ENCODE data around the gene SAT1. TPM values are rescaled to one million over a fixed set of nuclear protein-coding genes. Genes with fewer than 3 reads are reported as not detected.

SAT1 gene
- total RNA-seq, 8 experiments from 2014 or later, result 13.3 to 269 (median 89.1) TPM

DNA sequence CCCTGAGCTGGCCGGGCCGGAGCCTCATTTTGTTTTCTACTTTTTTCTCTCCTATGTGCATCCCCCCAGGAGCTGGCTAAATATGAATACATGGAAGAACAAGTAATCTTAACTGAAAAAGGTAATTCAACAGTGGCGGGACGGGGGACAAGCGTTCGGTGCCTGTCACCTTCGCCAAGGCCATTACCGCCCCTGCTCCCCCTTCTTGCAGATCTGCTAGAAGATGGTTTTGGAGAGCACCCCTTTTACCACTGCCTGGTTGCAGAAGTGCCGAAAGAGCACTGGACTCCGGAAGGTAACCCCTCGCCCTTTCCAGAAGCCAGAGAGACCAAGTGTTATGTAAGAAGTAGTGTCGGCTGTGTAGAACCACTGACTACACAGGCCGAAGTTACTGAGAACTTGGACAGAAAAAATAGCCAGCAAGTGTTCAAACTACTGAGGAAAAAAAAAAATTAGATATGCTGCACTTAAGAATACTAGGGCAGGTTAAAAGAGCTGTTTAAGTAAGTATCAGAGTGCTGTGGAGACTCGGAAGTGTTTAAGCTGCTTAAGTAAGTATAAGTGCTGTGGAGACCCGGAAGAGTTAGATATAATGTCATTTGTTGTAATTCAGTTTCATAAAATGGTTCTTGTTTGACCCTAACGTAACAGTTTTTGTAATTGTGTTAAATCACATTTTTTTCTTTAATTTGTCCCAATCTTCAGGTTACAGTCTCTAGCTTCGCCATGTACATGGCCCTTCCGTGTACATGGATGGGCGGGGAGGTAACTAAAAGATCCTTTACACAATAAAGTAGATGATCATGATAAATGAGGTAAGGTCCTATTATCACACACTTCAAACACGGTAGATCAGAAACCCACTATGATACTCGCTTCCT is 856 bp downstream of the SAT1 start:
- in situ Hi-C loops (cut with MboI; ENCODE audit: low pct_unique_long_range_greater_than_20kb in 2 of 9, low sequenced_read_pairs in 9 of 9, unreplicated experiment in 9 of 9), result loop anchor here in 4 of 9 experiments (25.0 kb wide), 2 partner anchors 103 to 128 kb away; partner anchors contain the start of genes APOO (in 1 of the 4) and CXorf58 (in 1 of the 4)
- no peak for ATAC-seq (replicated peaks in 6 of 8)
- Histone ChIP-seq H3K4me1 (replicated peaks in 1 of 2) (no peaks in the 10 kb centered on the region), H3K27ac (no peak overlapping the region), H3K4me3 (peak overlapping the region; percentile 50 to 73 (median 67))
- 5 to 58% (median 33%) methylated on average over 2 to 10 of the region's 21 CpGs; no CpG with 5 or more reads in 5 of the 10 experiments for WGBS, 10 experiments

DNA sequence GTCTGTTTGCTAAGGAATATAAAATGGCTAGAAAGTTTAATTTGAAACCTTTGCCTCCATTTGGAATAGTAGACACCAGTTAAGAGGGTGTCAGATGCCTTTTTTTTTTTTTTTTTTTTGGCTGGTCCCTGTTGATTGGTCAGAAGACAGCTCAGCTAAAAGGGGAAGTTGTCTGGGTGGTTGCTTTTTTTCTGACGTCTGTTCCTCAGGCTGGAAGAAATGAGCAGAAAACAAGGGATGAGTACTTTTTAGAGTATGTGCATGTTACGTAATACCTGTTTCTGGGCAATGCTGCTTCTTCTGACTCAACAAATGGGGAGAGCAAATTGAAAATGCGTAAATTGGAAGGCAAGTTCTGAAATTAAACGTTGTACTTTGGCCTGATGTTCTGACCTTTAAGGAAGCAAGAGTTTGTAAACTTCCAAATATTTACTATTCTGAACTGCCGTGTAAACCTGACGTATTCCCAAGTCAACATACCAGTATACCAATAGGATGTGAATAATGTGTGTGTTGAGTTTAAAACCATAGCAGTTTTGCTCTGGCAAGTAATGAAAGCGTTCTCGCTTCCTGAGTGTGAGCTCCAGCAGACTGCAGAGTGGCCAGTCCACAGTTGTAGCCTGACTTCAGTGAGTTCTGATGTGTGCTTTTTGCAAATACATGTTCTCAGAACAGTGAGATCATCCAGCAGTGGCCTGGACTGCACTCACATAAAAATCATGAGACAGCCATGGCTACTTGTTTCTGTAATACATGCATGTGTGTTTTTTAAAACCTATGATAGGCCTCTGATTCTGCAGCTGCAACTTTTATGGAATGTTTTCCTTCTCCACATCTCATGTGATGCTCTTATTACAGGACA is 1.7 kb downstream of the SAT1 start:
- ATAC-seq (replicated peaks in 6 of 8), result peak in 1 of 8 experiments; percentile 2
- Histone ChIP-seq H3K27ac (no peak overlapping the region), H3K4me3 (peak overlapping the region in 2 of 5 donors; percentile 60 to 70), H3K4me1 (replicated peaks in 1 of 2) (no peaks in the 10 kb centered on the region)
- in situ Hi-C loops (cut with MboI; ENCODE audit: low pct_unique_long_range_greater_than_20kb in 2 of 9, low sequenced_read_pairs in 9 of 9, unreplicated experiment in 9 of 9), result loop anchor here in 4 of 9 experiments (25.0 kb wide), 2 partner anchors 103 to 128 kb away; partner anchors contain the start of genes APOO (in 1 of the 4) and CXorf58 (in 1 of the 4)
- WGBS, 10 experiments, result 9 to 100% (median 78%) methylated on average over 1 to 8 of the region's 8 CpGs; no CpG with 5 or more reads in 4 of the 10 experiments

DNA sequence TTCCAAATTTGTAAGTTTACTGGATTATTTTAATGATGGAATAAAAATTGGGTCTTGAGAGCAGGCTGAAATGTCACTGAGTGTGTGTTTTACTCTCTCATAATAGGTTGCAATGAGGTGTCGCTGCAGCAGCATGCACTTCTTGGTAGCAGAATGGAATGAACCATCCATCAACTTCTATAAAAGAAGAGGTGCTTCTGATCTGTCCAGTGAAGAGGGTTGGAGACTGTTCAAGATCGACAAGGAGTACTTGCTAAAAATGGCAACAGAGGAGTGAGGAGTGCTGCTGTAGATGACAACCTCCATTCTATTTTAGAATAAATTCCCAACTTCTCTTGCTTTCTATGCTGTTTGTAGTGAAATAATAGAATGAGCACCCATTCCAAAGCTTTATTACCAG is 2.6 kb downstream of the SAT1 start:
- WGBS, 10 experiments, result 17 to 85% (median 17%) methylated on average over 1 to 2 of the region's 2 CpGs; no CpG with 5 or more reads in 7 of the 10 experiments
- H3K27ac ChIP-seq, result no peak overlapping the region
- H3K4me1 ChIP-seq (replicated peaks in 1 of 2), result no peaks in the 10 kb centered on the region
- no peak overlapping the region for H3K4me3 ChIP-seq
- in situ Hi-C loops (cut with MboI; ENCODE audit: low pct_unique_long_range_greater_than_20kb in 2 of 9, low sequenced_read_pairs in 9 of 9, unreplicated experiment in 9 of 9), result loop anchor here in 4 of 9 experiments (25.0 kb wide), 2 partner anchors 102 to 127 kb away; partner anchors contain the start of genes APOO (in 1 of the 4) and CXorf58 (in 1 of the 4)
- ATAC-seq (replicated peaks in 6 of 8), result no peak

DNA sequence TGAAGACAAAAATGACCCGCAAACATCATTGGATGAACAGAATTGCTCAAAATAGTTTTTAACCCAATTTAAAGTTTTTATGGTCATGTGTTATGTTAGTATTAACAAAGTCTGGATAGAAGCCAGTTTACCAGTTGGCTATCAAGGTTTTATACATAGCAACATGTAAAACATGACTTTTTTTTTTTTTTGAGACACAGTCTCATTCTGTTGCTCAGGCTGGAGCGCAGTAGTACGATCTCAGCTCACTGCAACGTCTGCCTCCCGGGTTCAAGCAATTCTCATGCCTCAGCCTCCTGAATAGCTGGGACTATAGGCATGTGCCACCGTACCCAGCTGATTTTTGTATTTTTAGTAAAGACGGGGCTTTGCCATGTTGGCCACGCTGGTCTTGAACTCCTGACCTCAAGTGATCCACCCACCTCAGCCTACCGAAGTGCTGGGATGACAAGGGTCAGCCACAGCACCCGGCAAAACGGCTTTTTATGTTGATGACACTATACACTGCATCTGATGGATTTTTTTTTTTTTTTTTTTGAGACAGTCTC is 3.4 kb downstream of the SAT1 start:
- ATAC-seq (replicated peaks in 6 of 8), result peak in 1 of 8 experiments; percentile 2
- in situ Hi-C loops (cut with MboI; ENCODE audit: low pct_unique_long_range_greater_than_20kb in 2 of 9, low sequenced_read_pairs in 9 of 9, unreplicated experiment in 9 of 9), result loop anchor here in 4 of 9 experiments (25.0 kb wide), 2 partner anchors 101 to 126 kb away; partner anchors contain the start of genes APOO (in 1 of the 4) and CXorf58 (in 1 of the 4)
- no peak overlapping the region for H3K4me3 ChIP-seq
- 28 to 100% (median 90%) methylated on average over 1 to 7 of the region's 11 CpGs; no CpG with 5 or more reads in 6 of the 10 experiments for WGBS, 10 experiments
- no peaks in the 10 kb centered on the region for H3K4me1 ChIP-seq (replicated peaks in 1 of 2)
- H3K27ac ChIP-seq, result no peak overlapping the region

DNA sequence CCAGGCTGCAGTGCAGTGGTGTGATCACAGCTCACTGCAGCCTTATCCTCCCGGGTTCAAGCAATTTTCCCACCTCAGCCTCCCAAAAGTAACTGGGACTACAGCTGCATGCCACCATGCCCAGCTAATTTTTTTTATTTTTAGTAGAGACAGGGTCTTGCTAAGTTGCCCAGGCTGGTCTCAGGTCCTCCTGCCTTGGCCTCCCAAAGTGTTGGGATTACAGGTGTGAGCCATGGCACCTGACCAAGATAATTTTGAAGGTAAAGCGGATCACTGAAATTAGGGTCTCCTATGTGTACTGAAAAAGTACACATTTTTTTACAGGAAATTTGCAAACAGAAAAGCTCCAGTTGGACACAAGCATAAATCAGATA is 4.8 kb downstream of the SAT1 start:
- no peak for ATAC-seq (replicated peaks in 6 of 8)
- Histone ChIP-seq H3K4me3 (no peak overlapping the region), H3K27ac (no peak overlapping the region), H3K4me1 (replicated peaks in 1 of 2) (no peaks in the 10 kb centered on the region)
- in situ Hi-C loops (cut with MboI; ENCODE audit: low pct_unique_long_range_greater_than_20kb in 2 of 9, low sequenced_read_pairs in 9 of 9, unreplicated experiment in 9 of 9), result loop anchor here in 4 of 9 experiments (25.0 kb wide), 2 partner anchors 100 to 125 kb away; partner anchors contain the start of genes APOO (in 1 of the 4) and CXorf58 (in 1 of the 4)
- 40 to 100% (median 100%) methylated on average over 1 to 2 of the region's 2 CpGs; no CpG with 5 or more reads in 7 of the 10 experiments for WGBS, 10 experiments

DNA sequence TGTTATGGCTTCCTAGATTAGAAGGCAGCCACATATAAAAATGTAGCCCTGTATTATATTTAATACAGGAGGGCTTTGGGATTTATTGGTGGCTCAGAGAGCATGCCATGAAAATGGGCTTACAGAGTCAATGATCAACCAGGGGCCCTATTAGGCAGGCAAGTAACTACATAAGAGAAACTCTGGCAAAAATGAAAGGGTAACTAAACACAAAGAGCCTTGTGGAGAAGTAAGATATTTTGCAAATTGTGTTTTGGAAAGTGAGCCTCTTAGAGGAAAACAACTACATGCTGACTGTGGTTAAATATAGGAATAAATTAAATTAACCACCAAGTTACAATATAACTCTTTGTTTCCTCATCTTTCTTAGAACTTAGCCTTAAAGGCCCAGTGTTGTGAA is 5.5 kb downstream of the SAT1 start:
- Histone ChIP-seq H3K27ac (no peak overlapping the region), H3K4me3 (no peak overlapping the region), H3K4me1 (replicated peaks in 1 of 2) (no peaks in the 10 kb centered on the region)
- no peak for ATAC-seq (replicated peaks in 6 of 8)
- in situ Hi-C loops (cut with MboI; ENCODE audit: low pct_unique_long_range_greater_than_20kb in 2 of 9, low sequenced_read_pairs in 9 of 9, unreplicated experiment in 9 of 9), result loop anchor here in 4 of 9 experiments (25.0 kb wide), 2 partner anchors 99 to 124 kb away; partner anchors contain the start of genes APOO (in 1 of the 4) and CXorf58 (in 1 of the 4)

DNA sequence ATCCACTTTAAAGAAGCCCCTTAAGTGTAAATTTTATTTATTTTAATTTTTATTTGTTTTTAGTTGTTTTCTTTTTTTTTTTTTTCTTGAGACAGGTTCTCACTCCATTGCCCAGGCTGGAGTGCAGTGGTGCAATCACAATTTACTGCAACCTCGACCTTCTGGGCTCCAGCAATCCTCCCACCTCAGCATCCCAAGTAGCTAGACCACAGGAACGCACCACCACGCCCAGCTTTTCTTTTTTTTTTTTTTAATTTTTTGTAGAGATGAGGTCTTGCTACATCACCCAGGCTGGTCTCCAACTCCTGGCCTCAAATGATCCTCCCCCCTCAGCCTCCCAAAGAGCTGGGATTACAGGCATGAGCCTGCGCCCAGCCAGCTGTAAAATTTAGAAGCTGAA is 6.0 kb downstream of the SAT1 start:
- 39 to 100% (median 84%) methylated on average over 1 to 3 of the region's 4 CpGs; no CpG with 5 or more reads in 4 of the 10 experiments for whole genome bisulfite sequencing, 10 experiments
- H3K4me3 ChIP-seq, result no peak overlapping the region
- H3K4me1 ChIP-seq (replicated peaks in 1 of 2), result no peaks in the 10 kb centered on the region
- no peak overlapping the region for H3K27ac ChIP-seq
- ATAC-seq (replicated peaks in 6 of 8), result no peak
- in situ Hi-C loops (cut with MboI; ENCODE audit: low pct_unique_long_range_greater_than_20kb in 2 of 9, low sequenced_read_pairs in 9 of 9, unreplicated experiment in 9 of 9), result loop anchor here in 4 of 9 experiments (25.0 kb wide), 2 partner anchors 98 to 123 kb away; partner anchors contain the start of genes APOO (in 1 of the 4) and CXorf58 (in 1 of the 4)

DNA sequence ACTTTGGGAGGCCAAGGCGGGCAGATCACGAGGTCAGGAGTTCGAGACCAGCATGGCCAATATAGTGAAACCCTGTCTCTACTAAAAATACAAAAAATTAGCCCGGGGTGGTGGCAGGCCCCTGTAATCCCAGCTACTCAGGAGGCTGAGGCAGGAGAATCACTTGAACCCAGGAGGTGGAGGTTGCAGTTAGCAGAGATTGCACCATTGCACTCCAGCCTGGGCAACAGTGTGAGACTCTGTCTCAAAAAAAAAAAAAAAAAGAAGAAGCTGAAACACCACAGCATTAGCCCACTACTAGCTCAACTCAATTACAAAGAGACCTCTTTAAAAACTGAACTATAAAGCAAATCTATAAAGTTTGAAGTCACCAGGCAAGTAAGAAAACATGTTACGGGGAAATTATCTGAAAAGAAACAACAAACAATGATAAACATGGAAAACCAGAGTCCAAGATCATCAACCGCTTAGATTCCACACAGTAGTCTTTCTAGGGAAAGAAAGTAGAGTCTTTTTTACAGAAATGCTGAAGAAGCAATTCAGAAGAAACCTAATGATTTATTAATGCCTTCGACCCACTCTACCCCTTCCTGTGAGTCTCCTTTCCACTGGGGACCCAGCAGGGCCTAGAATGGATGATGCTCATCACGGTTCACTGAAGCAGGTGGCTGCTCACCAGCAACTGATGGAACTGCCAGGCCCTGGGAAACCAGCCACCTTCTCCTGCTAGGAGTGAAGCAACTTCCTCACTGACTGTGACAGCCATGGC is 6.6 kb downstream of the SAT1 start:
- Histone ChIP-seq H3K4me3 (no peak overlapping the region), H3K27ac (no peak overlapping the region), H3K4me1 (replicated peaks in 1 of 2) (no peaks in the 10 kb centered on the region)
- in situ Hi-C loops (cut with MboI; ENCODE audit: low pct_unique_long_range_greater_than_20kb in 2 of 9, low sequenced_read_pairs in 9 of 9, unreplicated experiment in 9 of 9), result loop anchor here in 4 of 9 experiments (25.0 kb wide), 2 partner anchors 98 to 123 kb away; partner anchors contain the start of genes APOO (in 1 of the 4) and CXorf58 (in 1 of the 4)
- WGBS, 10 experiments, result 57 to 100% (median 70%) methylated on average over 2 to 4 of the region's 8 CpGs; no CpG with 5 or more reads in 4 of the 10 experiments
- ATAC-seq (replicated peaks in 6 of 8), result peak in 1 of 8 experiments; percentile 6

DNA sequence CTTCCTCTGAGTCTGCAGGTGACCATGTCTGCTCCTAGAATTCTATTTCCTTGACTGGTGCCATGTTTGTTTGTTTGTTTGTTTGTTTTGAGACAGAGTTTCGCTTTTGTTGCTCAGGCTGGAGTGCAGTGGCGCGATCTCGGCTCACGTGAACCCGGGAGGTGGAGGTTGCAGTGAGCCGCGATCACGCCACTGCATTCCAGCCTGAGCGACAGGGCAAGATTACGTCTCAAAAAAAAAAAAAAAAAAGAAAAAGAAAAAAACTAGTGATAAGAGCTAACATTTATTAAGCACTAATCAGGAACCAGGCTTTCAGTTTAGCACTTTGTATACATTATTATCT is 7.2 kb downstream of the SAT1 start:
- Histone ChIP-seq H3K27ac (no peak overlapping the region), H3K4me3 (no peak overlapping the region), H3K4me1 (replicated peaks in 1 of 2) (no peaks in the 10 kb centered on the region)
- WGBS, 10 experiments, result 44 to 97% (median 95%) methylated on average over 5 to 9 of the region's 11 CpGs; no CpG with 5 or more reads in 7 of the 10 experiments
- in situ Hi-C loops (cut with MboI; ENCODE audit: low pct_unique_long_range_greater_than_20kb in 2 of 9, low sequenced_read_pairs in 9 of 9, unreplicated experiment in 9 of 9), result loop anchor here in 4 of 9 experiments (25.0 kb wide), 2 partner anchors 97 to 122 kb away; partner anchors contain the start of genes APOO (in 1 of the 4) and CXorf58 (in 1 of the 4)
- ATAC-seq (replicated peaks in 6 of 8), result no peak

DNA sequence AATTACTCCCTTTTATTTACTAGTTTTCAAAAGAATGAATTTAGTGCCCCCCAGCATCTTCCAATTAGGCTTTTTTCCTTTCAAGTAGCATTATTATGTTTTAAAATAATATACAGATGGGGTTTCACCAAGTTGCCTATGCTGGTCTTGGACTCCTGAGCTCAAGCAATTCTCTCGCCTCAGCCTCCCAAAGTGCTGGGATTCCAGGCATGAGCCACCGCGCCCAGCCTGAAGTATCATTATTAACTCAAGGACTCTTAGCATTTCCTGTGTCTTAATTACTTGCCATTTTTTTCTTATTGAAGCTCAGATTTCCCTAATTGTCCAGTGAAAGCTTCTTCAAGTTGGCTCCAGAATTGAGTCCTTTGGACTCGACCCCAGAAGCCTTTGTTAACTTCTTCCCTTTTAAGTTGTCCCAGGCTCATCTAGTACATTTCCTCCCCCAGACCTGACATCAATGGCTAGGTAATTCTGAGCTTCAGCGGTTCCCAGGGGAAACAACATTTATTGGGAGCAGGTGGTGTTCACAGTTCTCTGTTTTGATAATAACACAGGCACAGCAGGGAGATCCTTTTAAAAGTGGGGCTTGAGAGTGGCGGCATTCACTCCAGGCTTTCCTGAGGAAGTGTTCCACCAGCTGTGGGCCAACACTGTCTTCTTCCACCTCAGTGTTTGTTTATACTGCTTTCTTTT is 10.0 kb downstream of the SAT1 start:
- WGBS, 10 experiments, result 50 to 60% (median 56%) methylated on average over 1 to 5 of the region's 6 CpGs; no CpG with 5 or more reads in 7 of the 10 experiments
- Histone ChIP-seq H3K4me1 (replicated peaks in 1 of 2) (no peaks in the 10 kb centered on the region), H3K27ac (no peak overlapping the region), H3K4me3 (no peak overlapping the region)
- ATAC-seq (replicated peaks in 6 of 8), result no peak
- in situ Hi-C loops (cut with MboI; ENCODE audit: low pct_unique_long_range_greater_than_20kb in 2 of 9, low sequenced_read_pairs in 9 of 9, unreplicated experiment in 9 of 9), result loop anchor here in 4 of 9 experiments (25.0 kb wide), 2 partner anchors 94 to 119 kb away; partner anchors contain the start of genes APOO (in 1 of the 4) and CXorf58 (in 1 of the 4)

DNA sequence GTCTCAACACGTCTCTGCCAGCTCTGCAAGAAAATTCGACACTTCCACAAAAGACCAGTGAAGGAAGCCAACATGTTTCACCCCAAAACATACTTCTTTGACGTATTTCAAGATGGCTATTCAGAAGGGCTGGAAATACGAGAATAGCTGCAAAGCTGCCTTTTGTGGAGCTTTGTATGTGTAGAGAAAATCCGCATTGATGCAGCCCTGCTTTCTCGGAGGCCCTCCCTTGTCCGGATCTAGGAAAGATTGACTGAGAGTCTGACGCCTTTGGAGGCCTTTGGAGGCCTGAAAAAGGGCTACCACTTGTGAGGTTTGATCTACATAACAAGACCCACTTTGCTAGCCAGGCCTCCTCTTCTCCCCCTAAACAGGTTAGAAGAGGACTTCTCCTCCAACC is 12.2 kb downstream of the SAT1 start:
- peak overlapping the region in 1 of 2 donors; percentile 71 for H3K27ac ChIP-seq
- no peaks in the 10 kb centered on the region for H3K4me1 ChIP-seq (replicated peaks in 1 of 2)
- WGBS, 10 experiments, result 34 to 60% methylated on average over 4 to 6 of the region's 8 CpGs; no CpG with 5 or more reads in 8 of the 10 experiments
- no peak overlapping the region for H3K4me3 ChIP-seq
- in situ Hi-C loops (cut with MboI; ENCODE audit: low pct_unique_long_range_greater_than_20kb in 2 of 9, low sequenced_read_pairs in 9 of 9, unreplicated experiment in 9 of 9), result loop anchor here in 4 of 9 experiments (25.0 kb wide), 2 partner anchors 92 to 117 kb away; partner anchors contain the start of genes APOO (in 1 of the 4) and CXorf58 (in 1 of the 4)
- no peak for ATAC-seq (replicated peaks in 6 of 8)
